GM18861 (cell line): ENCODE measurements around the gene NME7.
"Not testable (repeated sequence)": the region's sequence is repeated elsewhere in the genome, so short reads cannot be mapped to it uniquely, and the experiment has no call there.

Source experiments
- ATAC-seq: cut with Tn5 transposase; IDR thresholded peaks from one replicate; pipeline ENCODE4 v1.9.1; 2021; ENCODE audit not compliant: unreplicated experiment

The NME7 gene

DNA sequence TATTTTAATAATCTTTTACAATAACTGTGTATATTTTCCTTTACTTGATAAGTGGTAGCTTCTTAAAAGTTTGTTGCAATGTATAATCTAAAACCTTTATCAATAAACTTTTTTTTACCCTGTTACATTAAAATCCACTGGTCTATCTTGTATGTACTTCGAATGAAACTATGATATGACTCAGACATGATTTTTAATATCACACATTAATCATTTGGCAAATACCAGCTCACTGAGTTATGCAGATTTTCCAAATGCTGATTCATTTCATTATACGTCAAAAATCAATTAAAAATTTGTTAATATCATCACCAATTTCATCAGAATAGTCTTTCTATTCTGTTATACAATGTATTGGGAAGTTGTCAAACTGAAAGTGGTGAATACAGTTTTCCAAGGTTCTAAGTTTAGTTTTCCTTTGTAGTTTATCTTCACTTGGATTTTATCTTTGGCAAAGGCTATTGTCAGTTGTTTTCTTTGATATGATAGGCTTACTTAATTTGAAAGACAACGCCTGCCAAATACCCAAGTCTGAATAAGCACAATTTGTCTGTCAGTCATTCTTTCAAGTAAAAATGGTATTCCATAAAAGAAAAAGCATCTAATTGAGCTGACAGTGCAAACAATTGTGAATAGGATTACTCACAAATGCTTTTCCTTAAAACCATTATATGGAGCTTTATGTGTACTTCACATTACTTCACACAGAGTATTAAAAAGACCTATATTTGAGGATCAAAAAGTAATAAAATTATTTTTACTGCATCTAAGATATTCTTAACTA, 127.0 kb downstream of the NME7 start:
- no peak for ATAC-seq

DNA sequence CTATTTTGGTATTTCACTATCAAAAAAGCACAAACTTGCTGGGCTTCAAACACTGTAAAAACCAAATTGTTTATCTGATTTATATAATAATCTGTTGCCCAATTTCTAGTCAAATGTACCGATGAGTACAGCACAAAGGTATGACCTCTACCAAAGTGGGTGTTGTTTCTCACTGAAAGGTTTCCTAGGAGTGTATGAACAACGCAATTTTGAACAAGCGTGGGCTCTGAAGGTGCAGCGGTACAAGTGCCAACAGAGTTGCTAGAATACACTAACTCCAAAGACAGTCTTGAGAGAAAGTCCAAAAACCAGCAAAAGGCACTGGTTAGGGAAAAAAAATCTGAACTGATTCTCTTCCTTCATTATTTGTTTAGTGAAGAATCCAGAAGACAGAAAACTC, 130.7 kb downstream of the NME7 start:
- no peak for ATAC-seq

DNA sequence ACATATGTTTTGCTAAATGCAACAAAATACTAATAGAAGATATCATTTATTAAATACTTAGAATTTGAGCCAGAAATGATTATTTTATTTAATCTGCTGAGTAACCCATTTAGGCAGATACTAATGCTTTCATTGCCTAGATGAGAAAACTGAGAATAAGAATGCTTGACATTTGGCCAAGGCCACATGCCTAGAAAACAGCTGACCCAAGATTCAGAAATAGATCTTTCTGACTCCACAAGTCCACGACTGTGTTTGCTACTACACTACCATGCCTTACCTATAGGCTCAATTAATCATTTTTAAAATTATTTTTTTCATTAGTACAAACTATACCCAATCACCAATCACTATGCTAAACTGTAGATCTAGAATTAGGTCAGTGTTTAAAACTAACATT, 131.5 kb downstream of the NME7 start:
- no peak for ATAC-seq

DNA sequence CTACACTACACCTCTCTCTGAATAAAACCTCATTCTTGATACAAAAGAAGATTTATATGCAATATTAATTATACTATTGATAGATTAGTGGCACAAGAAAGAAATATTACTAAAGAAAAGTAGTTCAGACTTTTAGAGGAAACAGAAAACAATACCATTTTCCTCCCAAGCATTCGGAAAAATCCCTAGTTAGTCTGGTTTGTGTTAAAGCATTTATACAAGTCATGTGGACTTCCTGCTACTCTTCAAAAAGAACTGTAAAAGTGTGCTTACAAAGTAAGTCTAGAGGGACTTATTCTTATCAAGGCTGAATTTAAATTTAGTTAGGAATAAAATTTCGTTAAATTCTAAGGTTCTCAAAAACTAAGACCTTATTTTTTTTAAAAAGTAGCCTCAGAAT, 132.0 kb downstream of the NME7 start:
- ATAC-seq, result no peak

GRCh38 chr1:169234780-169235179, 132.8 kb downstream of the NME7 start:
- ATAC-seq, result no peak

- no peak for ATAC-seq
Measured at GRCh38 chr1:169217636-169218035, 150.0 kb downstream of the NME7 start.

GRCh38 chr1:169214598-169214997, 153.0 kb downstream of the NME7 start:
- no peak for ATAC-seq

DNA sequence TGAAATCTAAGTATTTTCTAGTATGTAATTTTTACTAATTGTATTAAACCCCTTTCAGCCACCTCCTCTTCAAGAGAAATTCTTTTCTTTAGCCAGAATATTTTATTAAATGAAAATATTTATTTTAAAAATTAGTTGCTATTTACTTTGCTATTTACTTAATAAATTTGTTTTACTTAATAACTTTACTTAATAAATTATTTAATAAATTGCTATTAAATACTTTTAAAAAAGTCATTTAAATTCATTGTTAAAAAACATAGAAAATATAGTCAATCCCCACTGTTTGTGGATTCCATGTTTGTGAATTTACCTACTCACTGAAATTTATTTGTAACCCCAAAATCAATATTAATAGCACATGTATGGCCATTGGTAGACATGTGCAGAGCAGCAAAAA, 155.5 kb downstream of the NME7 start:
- ATAC-seq, result no peak

- no peak for ATAC-seq
Measured at GRCh38 chr1:169207797-169208520, 159.6 kb downstream of the NME7 start.

DNA sequence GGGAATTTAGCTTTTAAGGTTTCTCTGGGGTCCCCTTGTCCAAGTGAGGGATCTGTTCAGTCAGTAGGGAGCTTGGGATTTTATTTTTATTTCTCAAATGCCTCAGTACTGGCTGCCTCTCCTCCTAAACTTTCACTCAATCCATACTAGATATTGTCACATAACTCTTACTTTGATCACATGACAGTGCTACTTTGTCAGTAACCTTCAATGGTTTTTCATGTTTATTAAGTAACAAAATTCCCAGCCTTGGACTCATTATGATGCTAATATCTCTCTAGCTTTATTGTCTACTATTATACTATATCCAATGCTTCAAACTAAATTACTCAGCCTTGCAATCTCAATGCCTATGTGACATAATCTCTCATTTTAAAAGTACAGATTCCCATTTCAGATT, 163.4 kb downstream of the NME7 start:
- no peak for ATAC-seq

- no peak for ATAC-seq
Measured at GRCh38 chr1:169202791-169203665, 164.6 kb downstream of the NME7 start.

DNA sequence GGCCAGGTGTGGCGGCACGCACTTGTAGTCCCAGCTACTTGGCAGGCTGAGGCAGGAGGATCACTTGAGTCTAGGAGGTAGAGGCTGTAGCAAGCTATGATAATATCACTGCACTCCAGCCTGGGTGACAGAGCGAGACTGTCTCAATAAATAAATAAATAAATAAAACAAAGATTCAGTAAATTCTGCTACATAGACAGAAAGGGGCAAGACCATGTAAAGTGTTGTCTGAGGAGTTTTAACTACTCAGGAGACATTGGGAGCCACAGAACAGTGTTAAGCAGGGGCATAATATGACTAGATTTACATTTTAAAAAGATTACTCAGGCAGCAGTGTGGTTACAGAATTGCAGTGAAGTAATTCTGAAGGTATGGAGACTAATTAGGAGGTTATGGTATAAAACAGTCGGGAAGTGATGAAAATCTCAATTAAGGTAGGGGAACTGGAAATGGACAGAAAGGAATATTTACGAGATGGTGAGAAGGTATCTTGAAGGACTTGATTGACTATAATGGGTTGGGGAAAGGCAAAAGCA, 166.4 kb downstream of the NME7 start:
- no peak for ATAC-seq

DNA sequence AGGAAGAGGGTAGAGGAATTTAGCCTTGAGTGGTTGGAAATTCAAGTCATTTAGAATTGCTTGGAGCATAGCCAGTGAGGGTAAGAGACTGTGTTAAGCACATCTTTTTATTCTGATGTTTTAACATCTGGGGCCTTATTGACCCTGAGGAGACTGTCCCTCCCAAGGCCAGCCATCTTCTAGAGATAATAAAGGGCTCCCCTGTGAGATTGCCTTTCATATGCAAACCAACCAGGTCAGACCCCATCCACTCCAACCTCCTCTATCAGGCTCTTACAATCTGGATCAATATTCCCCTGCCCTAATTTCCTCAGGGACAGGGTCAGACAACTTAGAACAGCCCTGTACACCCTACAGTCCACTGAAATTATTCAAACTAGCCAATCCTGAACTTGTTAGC, 167.3 kb downstream of the NME7 start:
- ATAC-seq, result no peak

DNA sequence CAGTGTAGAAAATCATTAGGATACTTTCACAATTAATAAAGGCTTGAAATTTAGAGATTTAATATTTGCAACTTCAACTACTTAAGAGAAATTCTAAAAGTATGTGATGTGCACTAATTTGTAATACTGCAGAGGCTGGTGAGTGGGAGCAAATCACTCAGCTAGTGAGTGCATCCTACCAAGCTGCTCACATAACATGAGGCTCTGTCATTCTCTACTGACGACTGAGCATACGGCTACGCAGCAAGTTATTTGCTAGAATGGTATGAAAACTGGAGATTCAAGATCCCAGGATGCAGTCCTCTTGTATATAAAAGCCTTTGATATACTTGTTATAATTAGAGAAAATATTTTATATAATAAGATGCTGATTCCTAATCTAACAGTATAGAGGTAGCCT, 171.0 kb downstream of the NME7 start:
- ATAC-seq, result no peak

GRCh38 chr1:169196161-169196560, 171.4 kb downstream of the NME7 start:
- no peak for ATAC-seq

DNA sequence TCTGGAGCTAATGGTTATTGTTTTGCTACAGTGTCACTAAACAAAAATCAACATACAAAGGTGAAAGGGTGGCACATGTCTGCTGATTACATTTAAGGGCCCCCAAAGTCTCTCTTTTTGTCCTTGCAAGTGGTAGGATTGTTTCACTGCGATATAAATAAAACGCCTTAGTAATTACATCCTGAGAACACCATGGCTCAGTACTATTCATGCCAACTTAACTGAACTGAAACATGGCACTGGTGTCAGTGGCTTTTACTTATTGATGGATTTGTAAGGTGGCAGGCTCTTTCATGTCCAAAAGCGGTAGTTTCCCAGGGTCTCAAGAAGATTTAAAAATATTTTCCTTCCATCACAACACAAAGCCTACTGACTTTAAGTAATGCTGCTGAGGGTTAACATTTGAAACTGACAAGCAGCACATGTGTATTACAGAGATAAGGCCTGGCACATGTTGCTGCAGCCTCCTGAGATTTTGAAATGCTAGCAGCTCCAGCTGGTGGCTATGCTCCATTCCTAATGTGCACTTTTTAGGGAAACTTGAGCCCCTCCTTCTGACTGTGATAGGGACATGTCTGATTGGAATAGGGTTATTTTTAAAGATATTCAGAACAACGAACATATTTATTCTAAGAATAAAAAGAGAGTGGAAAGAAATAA, 174.3 kb downstream of the NME7 start:
- no peak for ATAC-seq

DNA sequence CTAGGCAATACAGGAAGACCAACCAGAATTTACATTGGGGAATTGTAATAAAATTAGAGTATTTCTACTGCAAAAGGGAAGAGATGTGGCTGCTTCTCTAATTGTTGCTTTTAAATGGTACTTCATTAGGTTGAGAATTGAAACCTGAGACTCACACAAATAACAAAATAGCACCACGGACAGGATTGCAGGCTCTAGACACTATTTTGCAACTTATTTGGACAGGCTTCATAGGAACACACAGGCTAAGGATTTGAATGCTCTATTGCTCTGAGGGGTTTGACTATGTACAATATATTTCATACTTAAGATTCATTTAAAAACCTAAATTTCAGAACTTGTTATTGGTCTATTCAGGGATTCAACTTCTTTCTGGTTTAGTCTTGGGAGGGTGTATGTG, 181.5 kb downstream of the NME7 start:
- ATAC-seq, result no peak

DNA sequence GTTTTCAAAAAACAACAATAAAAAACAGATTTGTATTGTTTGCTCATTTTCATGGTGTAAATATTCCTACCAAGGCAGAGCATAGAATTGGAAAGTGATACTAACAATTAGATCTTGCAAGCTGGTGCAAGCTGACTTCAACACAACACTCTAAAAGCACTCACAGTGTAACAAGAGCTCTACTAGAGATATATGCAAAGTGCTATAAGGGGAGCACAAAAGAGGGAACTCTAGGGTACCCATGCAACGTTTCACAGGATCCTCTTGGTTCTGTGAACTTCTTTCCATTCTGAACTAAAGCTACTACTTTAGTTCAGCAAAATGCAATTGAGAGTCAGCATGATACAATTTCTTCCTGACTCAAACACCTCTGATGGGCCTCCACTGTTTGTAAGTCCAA, 182.8 kb downstream of the NME7 start:
- no peak for ATAC-seq

- ATAC-seq, result no peak
Measured at GRCh38 chr1:169180174-169180573, 187.4 kb downstream of the NME7 start.

GRCh38 chr1:169179431-169179830, 188.2 kb downstream of the NME7 start:
- not testable (repeated sequence) for ATAC-seq

DNA sequence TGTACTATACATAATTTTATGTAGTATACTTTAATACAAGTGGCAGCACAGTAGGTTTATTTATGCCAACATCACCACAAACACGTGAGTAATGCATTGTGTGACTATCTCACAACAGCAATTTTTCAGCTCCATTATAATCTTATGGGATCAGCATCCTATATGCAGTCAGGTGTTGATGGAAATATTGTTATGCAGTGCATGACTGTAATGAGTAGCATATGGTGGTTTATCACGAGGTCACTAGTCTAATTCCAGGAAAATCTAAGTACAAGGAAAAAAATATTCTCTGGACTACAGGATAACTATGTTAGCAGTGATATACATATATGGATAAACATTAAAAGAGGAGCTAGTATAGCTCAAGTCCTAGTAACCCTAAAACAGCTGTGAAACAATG, 192.1 kb downstream of the NME7 start:
- no peak for ATAC-seq
